ENCODE results near the gene SORCS3. TPM values are rescaled to one million over a fixed set of nuclear protein-coding genes. Genes with fewer than 3 reads are reported as not detected.

SORCS3 gene
- total and polyA plus RNA-seq, 4 donors, result 0.14 TPM; not detected in 3

- ATAC-seq (ENCODE audit: insufficient read depth, low FRiP score), result no peak
- H3K9ac ChIP-seq (ENCODE audit: insufficient read depth in 1 of 2, low read length in 2 of 2), result no peak overlapping the region
- H3K9me3 ChIP-seq (ENCODE audit: control insufficient read depth in 4 of 4, insufficient read depth in 3 of 4, low read length in 3 of 4), result no peaks in the 10 kb centered on the region
- TF ChIP-seq, protein P1, sequence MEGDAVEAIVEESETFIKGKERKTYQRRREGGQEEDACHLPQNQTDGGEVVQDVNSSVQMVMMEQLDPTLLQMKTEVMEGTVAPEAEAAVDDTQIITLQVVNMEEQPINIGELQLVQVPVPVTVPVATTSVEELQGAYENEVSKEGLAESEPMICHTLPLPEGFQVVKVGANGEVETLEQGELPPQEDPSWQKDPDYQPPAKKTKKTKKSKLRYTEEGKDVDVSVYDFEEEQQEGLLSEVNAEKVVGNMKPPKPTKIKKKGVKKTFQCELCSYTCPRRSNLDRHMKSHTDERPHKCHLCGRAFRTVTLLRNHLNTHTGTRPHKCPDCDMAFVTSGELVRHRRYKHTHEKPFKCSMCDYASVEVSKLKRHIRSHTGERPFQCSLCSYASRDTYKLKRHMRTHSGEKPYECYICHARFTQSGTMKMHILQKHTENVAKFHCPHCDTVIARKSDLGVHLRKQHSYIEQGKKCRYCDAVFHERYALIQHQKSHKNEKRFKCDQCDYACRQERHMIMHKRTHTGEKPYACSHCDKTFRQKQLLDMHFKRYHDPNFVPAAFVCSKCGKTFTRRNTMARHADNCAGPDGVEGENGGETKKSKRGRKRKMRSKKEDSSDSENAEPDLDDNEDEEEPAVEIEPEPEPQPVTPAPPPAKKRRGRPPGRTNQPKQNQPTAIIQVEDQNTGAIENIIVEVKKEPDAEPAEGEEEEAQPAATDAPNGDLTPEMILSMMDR (IDR thresholded peaks at IDR 0.05; ENCODE audit: control extremely low read depth, extremely low read depth), result no peak
- no peak for DNase-seq
- H3K27ac ChIP-seq (ENCODE audit: low read depth in 1 of 2, low read length in 1 of 2), result no peak overlapping the region
- H3K36me3 ChIP-seq (ENCODE audit: control insufficient read depth in 4 of 4, insufficient read depth in 4 of 4, low read length in 4 of 4), result no peaks in the 10 kb centered on the region
- WGBS, 2 donors, result 83 to 87% methylated on average over 4 of the region's 4 CpGs
- no peaks in the 10 kb centered on the region for H3K4me1 ChIP-seq (ENCODE audit: control insufficient read depth in 5 of 5, insufficient read depth in 5 of 5, low read length in 5 of 5)
- H3K4me3 ChIP-seq, result no peak overlapping the region
- H3K27me3 ChIP-seq (ENCODE audit: control insufficient read depth in 3 of 3, insufficient read depth in 3 of 3, low read length in 2 of 3), result no peaks in the 10 kb centered on the region
Measured at GRCh38 chr10:105042906-105043552, 401.9 kb downstream of the SORCS3 start.

- Histone ChIP-seq H3K4me1 (ENCODE audit: control insufficient read depth in 5 of 5, insufficient read depth in 5 of 5, low read length in 5 of 5) (no peaks in the 10 kb centered on the region), H3K36me3 (ENCODE audit: control insufficient read depth in 4 of 4, insufficient read depth in 4 of 4, low read length in 4 of 4) (no peaks in the 10 kb centered on the region), H3K9ac (ENCODE audit: insufficient read depth in 1 of 2, low read length in 2 of 2) (no peak overlapping the region), H3K9me3 (ENCODE audit: control insufficient read depth in 4 of 4, insufficient read depth in 3 of 4, low read length in 3 of 4) (no peaks in the 10 kb centered on the region), H3K27me3 (ENCODE audit: control insufficient read depth in 3 of 3, insufficient read depth in 3 of 3, low read length in 2 of 3) (no peaks in the 10 kb centered on the region), H3K4me3 (no peak overlapping the region), H3K27ac (ENCODE audit: low read depth in 1 of 2, low read length in 1 of 2) (no peak overlapping the region)
- TF ChIP-seq, protein P1 (IDR thresholded peaks at IDR 0.05; ENCODE audit: control extremely low read depth, extremely low read depth), result no peak
- DNase-seq, result no peak
- WGBS, 2 donors, result 60 to 73% methylated on average over 3 of the region's 3 CpGs
- no peak for ATAC-seq (ENCODE audit: insufficient read depth, low FRiP score)
Measured at GRCh38 chr10:105044902-105045301, 403.8 kb downstream of the SORCS3 start.

DNA sequence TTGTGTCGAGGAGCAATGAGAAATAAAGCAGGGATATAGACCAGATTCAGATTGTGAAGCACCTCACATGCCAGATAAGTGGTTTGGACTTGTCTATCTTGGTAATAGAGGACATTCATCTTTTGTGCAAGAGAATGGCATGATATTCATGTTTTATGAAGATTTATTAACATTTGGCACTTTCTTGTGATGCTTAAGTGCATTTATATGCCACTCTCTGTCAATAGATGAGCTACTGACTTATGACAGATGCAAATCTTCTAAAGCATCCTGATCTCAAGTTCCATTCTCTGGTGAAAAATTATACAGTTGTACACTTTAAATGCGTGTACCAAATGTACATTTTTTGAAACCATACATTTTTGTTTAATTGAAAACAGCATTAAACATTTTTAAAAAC, 415.3 kb downstream of the SORCS3 start:
- Histone ChIP-seq H3K9me3 (ENCODE audit: control insufficient read depth in 4 of 4, insufficient read depth in 3 of 4, low read length in 3 of 4) (peaks cover 0 to 9% (median 4%) of the 10 kb centered on the region in 4 donors), H3K4me1 (ENCODE audit: control insufficient read depth in 5 of 5, insufficient read depth in 5 of 5, low read length in 5 of 5) (no peaks in the 10 kb centered on the region), H3K27me3 (ENCODE audit: control insufficient read depth in 3 of 3, insufficient read depth in 3 of 3, low read length in 2 of 3) (no peaks in the 10 kb centered on the region), H3K4me3 (no peak overlapping the region), H3K9ac (ENCODE audit: insufficient read depth in 1 of 2, low read length in 2 of 2) (no peak overlapping the region), H3K36me3 (ENCODE audit: control insufficient read depth in 4 of 4, insufficient read depth in 4 of 4, low read length in 4 of 4) (no peaks in the 10 kb centered on the region), H3K27ac (ENCODE audit: low read depth in 1 of 2, low read length in 1 of 2) (no peak overlapping the region)
- ATAC-seq (ENCODE audit: insufficient read depth, low FRiP score) (no peak), DNase-seq (no peak)
- TF ChIP-seq, protein P1 (IDR thresholded peaks at IDR 0.05; ENCODE audit: control extremely low read depth, extremely low read depth), result no peak
- WGBS, 2 donors, result 75 to 76% methylated on average over 2 of the region's 2 CpGs

DNA sequence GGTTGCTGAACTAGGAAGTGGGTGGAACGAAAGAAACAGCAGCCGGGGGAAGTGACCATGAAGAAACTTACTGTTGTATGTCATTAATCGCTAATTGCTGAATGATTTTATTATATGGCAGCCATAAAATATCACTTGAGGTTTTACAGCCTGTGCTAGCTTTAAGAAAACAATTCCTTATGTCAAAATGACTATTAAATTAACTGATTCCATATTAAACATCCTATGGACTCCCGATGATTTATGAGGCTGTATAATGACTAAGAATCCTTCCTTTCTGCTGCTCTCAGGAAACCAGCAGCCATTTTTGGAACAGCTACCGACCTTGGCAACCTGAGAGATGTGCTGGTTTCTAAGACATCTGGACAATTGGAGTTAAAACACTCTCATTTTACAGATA, 421.9 kb downstream of the SORCS3 start:
- Histone ChIP-seq H3K4me1 (ENCODE audit: control insufficient read depth in 5 of 5, insufficient read depth in 5 of 5, low read length in 5 of 5) (no peaks in the 10 kb centered on the region), H3K9me3 (ENCODE audit: control insufficient read depth in 4 of 4, insufficient read depth in 3 of 4, low read length in 3 of 4) (peaks cover 0 to 3% (median 0%) of the 10 kb centered on the region in 4 donors), H3K4me3 (no peak overlapping the region), H3K36me3 (ENCODE audit: control insufficient read depth in 4 of 4, insufficient read depth in 4 of 4, low read length in 4 of 4) (no peaks in the 10 kb centered on the region), H3K27ac (ENCODE audit: low read depth in 1 of 2, low read length in 1 of 2) (no peak overlapping the region), H3K27me3 (ENCODE audit: control insufficient read depth in 3 of 3, insufficient read depth in 3 of 3, low read length in 2 of 3) (no peaks in the 10 kb centered on the region), H3K9ac (ENCODE audit: insufficient read depth in 1 of 2, low read length in 2 of 2) (no peak overlapping the region)
- DNase-seq (no peak), ATAC-seq (ENCODE audit: insufficient read depth, low FRiP score) (no peak)
- WGBS, 2 donors, result 67 to 68% methylated on average over 5 of the region's 5 CpGs
- TF ChIP-seq, protein P1 (IDR thresholded peaks at IDR 0.05; ENCODE audit: control extremely low read depth, extremely low read depth), result no peak

All from lung (tissue), 12 donors.